DOHH2 (cell line): ENCODE results near the gene RASSF10.

ENCODE experiments used
- H3F3A ChIP-seq: fragments of 200-600 bp; sonication (generic), shearing (Covaris generic); 2 replicates; pipeline ENCODE4 v1.6.0; 2016; ENCODE audit warnings: antibody characterized with exemption, mild to moderate bottlenecking; ENCODE audit not compliant: control insufficient read depth, insufficient read depth
- H3K27ac ChIP-seq: fragments of 200-600 bp; sonication (generic); 2 replicates; pipeline ENCODE4 v1.5.1; 2014; ENCODE audit warnings: low read depth, mild to moderate bottlenecking, low read length, moderate library complexity
- H3K27me3 ChIP-seq: fragments of 200-600 bp; sonication (generic); 2 replicates; pipeline ENCODE4 v1.6.1; 2014; ENCODE audit warnings: mild to moderate bottlenecking, low read length, mixed read lengths; ENCODE audit not compliant: control insufficient read depth
- H3K36me3 ChIP-seq: fragments of 200-600 bp; sonication (generic); 2 replicates; pipeline ENCODE4 v1.6.1; 2014; ENCODE audit warnings: mild to moderate bottlenecking, low read length, moderate library complexity, mixed read lengths; ENCODE audit not compliant: control insufficient read depth
- H3K4me1 ChIP-seq: fragments of 200-600 bp; sonication (generic); 2 replicates; pipeline ENCODE4 v1.6.1; 2014; ENCODE audit warnings: mild to moderate bottlenecking, low read length, mixed read lengths; ENCODE audit not compliant: control insufficient read depth
- H3K4me2 ChIP-seq: fragments of 200-600 bp; sonication (generic); 2 replicates; pipeline ENCODE4 v1.6.0; 2014; ENCODE audit warnings: mild to moderate bottlenecking, low read length, moderate library complexity
- H3K4me3 ChIP-seq: fragments of 200-600 bp; sonication (generic); 2 replicates; pipeline ENCODE4 v1.5.1; 2014; ENCODE audit warnings: mild to moderate bottlenecking, low read length, mixed read lengths
- H3K79me2 ChIP-seq: fragments of 200-600 bp; sonication (generic); 2 replicates; pipeline ENCODE4 v1.6.1; 2014; ENCODE audit warnings: mild to moderate bottlenecking, low read length, mixed read lengths; ENCODE audit not compliant: control insufficient read depth
- H3K9me2 ChIP-seq: fragments of 200-600 bp; sonication (generic); replicated peaks from 2 replicates; pipeline ENCODE4 v1.6.1; 2014; ENCODE audit warnings: mild to moderate bottlenecking, low read length, mixed read lengths; ENCODE audit not compliant: control insufficient read depth
- H3K9me3 ChIP-seq: fragments of 200-600 bp; sonication (generic); 2 replicates; pipeline ENCODE4 v1.6.1; 2014; ENCODE audit warnings: antibody characterized with exemption, low read length, mixed read lengths; ENCODE audit not compliant: control insufficient read depth, insufficient read depth
- H4K20me1 ChIP-seq: fragments of 200-600 bp; sonication (generic); 2 replicates; pipeline ENCODE4 v1.6.0; 2014; ENCODE audit warnings: low read depth, mild to moderate bottlenecking, antibody characterized with exemption, low read length, moderate library complexity; ENCODE audit not compliant: control insufficient read depth, insufficient read depth
- EZH2phosphoT487 ChIP-seq: fragments of 200-600 bp; sonication (generic); IDR thresholded peaks from 2 replicates; pipeline ENCODE4 v1.6.1; 2017; ENCODE audit warnings: borderline replicate concordance, mild to moderate bottlenecking, antibody characterized with exemption, low read length, moderate library complexity, mixed read lengths
- TF ChIP-seq, protein P1 (sequence below): fragments of 200-600 bp; sonication (generic); IDR thresholded peaks from one replicate; pipeline ENCODE4 v1.5.1; 2014; ENCODE audit warnings: antibody characterized with exemption, mild to moderate bottlenecking, low read depth, low read length; ENCODE audit not compliant: poor library complexity, severe bottlenecking

Gene RASSF10

GRCh38 chr11:13033760-13034533, 24.8 kb downstream of the RASSF10 start:
- Histone ChIP-seq H3K27me3 (no peaks in the 10 kb centered on the region), H3K9me2 (no peaks in the 10 kb centered on the region), H3K36me3 (no peaks in the 10 kb centered on the region), H3K27ac (no peak overlapping the region), H3K4me3 (no peak overlapping the region), H3F3A (no peaks in the 10 kb centered on the region), H3K9me3 (no peaks in the 10 kb centered on the region), H3K4me2 (no peak overlapping the region), H3K4me1 (no peaks in the 10 kb centered on the region), H4K20me1 (no peaks in the 10 kb centered on the region), H3K79me2 (no peaks in the 10 kb centered on the region)
- no peak for TF ChIP-seq EZH2phosphoT487

- Histone ChIP-seq H3K9me3 (no peaks in the 10 kb centered on the region), H3K79me2 (no peaks in the 10 kb centered on the region), H3K9me2 (no peaks in the 10 kb centered on the region), H3K4me1 (no peaks in the 10 kb centered on the region), H3K4me3 (no peak overlapping the region), H3K27me3 (no peaks in the 10 kb centered on the region), H3K27ac (no peak overlapping the region), H3K4me2 (no peak overlapping the region), H3F3A (no peaks in the 10 kb centered on the region), H3K36me3 (no peaks in the 10 kb centered on the region), H4K20me1 (no peaks in the 10 kb centered on the region)
- TF ChIP-seq, protein P1, sequence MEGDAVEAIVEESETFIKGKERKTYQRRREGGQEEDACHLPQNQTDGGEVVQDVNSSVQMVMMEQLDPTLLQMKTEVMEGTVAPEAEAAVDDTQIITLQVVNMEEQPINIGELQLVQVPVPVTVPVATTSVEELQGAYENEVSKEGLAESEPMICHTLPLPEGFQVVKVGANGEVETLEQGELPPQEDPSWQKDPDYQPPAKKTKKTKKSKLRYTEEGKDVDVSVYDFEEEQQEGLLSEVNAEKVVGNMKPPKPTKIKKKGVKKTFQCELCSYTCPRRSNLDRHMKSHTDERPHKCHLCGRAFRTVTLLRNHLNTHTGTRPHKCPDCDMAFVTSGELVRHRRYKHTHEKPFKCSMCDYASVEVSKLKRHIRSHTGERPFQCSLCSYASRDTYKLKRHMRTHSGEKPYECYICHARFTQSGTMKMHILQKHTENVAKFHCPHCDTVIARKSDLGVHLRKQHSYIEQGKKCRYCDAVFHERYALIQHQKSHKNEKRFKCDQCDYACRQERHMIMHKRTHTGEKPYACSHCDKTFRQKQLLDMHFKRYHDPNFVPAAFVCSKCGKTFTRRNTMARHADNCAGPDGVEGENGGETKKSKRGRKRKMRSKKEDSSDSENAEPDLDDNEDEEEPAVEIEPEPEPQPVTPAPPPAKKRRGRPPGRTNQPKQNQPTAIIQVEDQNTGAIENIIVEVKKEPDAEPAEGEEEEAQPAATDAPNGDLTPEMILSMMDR, result no peak
- TF ChIP-seq EZH2phosphoT487, result no peak
Observed at GRCh38 chr11:13035711-13036110, 26.6 kb downstream of the RASSF10 start.

- no peaks in the 10 kb centered on the region for H3K4me1 ChIP-seq
- no peaks in the 10 kb centered on the region for H3K9me2 ChIP-seq
- no peaks in the 10 kb centered on the region for H4K20me1 ChIP-seq
- no peak overlapping the region for H3K4me3 ChIP-seq
- no peaks in the 10 kb centered on the region for H3K9me3 ChIP-seq
- TF ChIP-seq EZH2phosphoT487, result no peak
- TF ChIP-seq, protein P1, result no peak
- H3F3A ChIP-seq, result no peaks in the 10 kb centered on the region
- H3K79me2 ChIP-seq, result no peaks in the 10 kb centered on the region
- H3K36me3 ChIP-seq, result no peaks in the 10 kb centered on the region
- no peaks in the 10 kb centered on the region for H3K27me3 ChIP-seq
- H3K27ac ChIP-seq, result no peak overlapping the region
- no peak overlapping the region for H3K4me2 ChIP-seq
Observed at GRCh38 chr11:13036235-13036634, 27.1 kb downstream of the RASSF10 start.

GRCh38 chr11:13038366-13038765, 29.2 kb downstream of the RASSF10 start:
- Histone ChIP-seq H3K9me3 (no peaks in the 10 kb centered on the region), H3K36me3 (no peaks in the 10 kb centered on the region), H3K79me2 (no peaks in the 10 kb centered on the region), H3K4me3 (no peak overlapping the region), H3F3A (no peaks in the 10 kb centered on the region), H3K27ac (no peak overlapping the region), H3K9me2 (no peaks in the 10 kb centered on the region), H4K20me1 (no peaks in the 10 kb centered on the region), H3K4me2 (no peak overlapping the region), H3K27me3 (no peaks in the 10 kb centered on the region), H3K4me1 (no peaks in the 10 kb centered on the region)
- TF ChIP-seq, protein P1, result no peak
- no peak for TF ChIP-seq EZH2phosphoT487
